ENCODE measurements around the gene FRRS1L. TPM values are rescaled to one million over a fixed set of nuclear protein-coding genes. Genes with fewer than 3 reads are reported as not detected.

FRRS1L gene
- total RNA-seq, 1 experiment from 2014 or later: not detected

GRCh38 chr9:109086221-109086620, 80.8 kb downstream of the FRRS1L start:
- CTCF ChIA-PET: interaction anchor here (1.1 kb wide), 1 partner anchor 259 kb away, joined by 3 read pairs; no protein-coding TSS in a partner anchor
- no peak for DNase-seq
- no peak for TF ChIP-seq CTCF (IDR thresholded peaks at IDR 0.05; ENCODE audit: unreplicated experiment)
- Mint-ChIP-seq H3K36me3 (ENCODE audit: insufficient read depth, unreplicated experiment) (peaks cover 15% of the 10 kb centered on the region), H3K9me3 (ENCODE audit: low read depth, unreplicated experiment) (no peaks in the 10 kb centered on the region), H3K27ac (ENCODE audit: unreplicated experiment) (no peak overlapping the region), H3K4me3 (ENCODE audit: low read depth, unreplicated experiment) (no peak overlapping the region), H3K27me3 (ENCODE audit: unreplicated experiment) (no peaks in the 10 kb centered on the region), H3K4me1 (ENCODE audit: low read depth, unreplicated experiment) (peaks cover 14% of the 10 kb centered on the region)
- no TSS peak for BruUV-seq (replicated peaks)
- intact Hi-C loops (cut with micrococcal nuclease; ENCODE audit: unreplicated experiment): no loop called here

GRCh38 chr9:109085510-109085909, 81.5 kb downstream of the FRRS1L start:
- no peaks in the 10 kb centered on the region for H3K27me3 Mint-ChIP-seq (ENCODE audit: unreplicated experiment)
- H3K4me1 Mint-ChIP-seq (ENCODE audit: low read depth, unreplicated experiment): peaks cover 14% of the 10 kb centered on the region
- CTCF ChIA-PET: no interaction called here
- no TSS peak for BruUV-seq (replicated peaks)
- TF ChIP-seq CTCF (IDR thresholded peaks at IDR 0.05; ENCODE audit: unreplicated experiment): no peak
- no peaks in the 10 kb centered on the region for H3K9me3 Mint-ChIP-seq (ENCODE audit: low read depth, unreplicated experiment)
- intact Hi-C loops (cut with micrococcal nuclease; ENCODE audit: unreplicated experiment): no loop called here
- DNase-seq: no peak
- no peak overlapping the region for H3K27ac Mint-ChIP-seq (ENCODE audit: unreplicated experiment)
- H3K36me3 Mint-ChIP-seq (ENCODE audit: insufficient read depth, unreplicated experiment): peaks cover 15% of the 10 kb centered on the region
- no peak overlapping the region for H3K4me3 Mint-ChIP-seq (ENCODE audit: low read depth, unreplicated experiment)

GRCh38 chr9:109083813-109084405, 83.1 kb downstream of the FRRS1L start:
- no TSS peak for BruUV-seq (replicated peaks)
- H3K27ac Mint-ChIP-seq (ENCODE audit: unreplicated experiment): no peak overlapping the region
- peaks cover 14% of the 10 kb centered on the region for H3K4me1 Mint-ChIP-seq (ENCODE audit: low read depth, unreplicated experiment)
- CTCF ChIA-PET: no interaction called here
- H3K4me3 Mint-ChIP-seq (ENCODE audit: low read depth, unreplicated experiment): no peak overlapping the region
- intact Hi-C loops (cut with micrococcal nuclease; ENCODE audit: unreplicated experiment): no loop called here
- peaks cover 21% of the 10 kb centered on the region for H3K36me3 Mint-ChIP-seq (ENCODE audit: insufficient read depth, unreplicated experiment)
- H3K27me3 Mint-ChIP-seq (ENCODE audit: unreplicated experiment): no peaks in the 10 kb centered on the region
- no peak for TF ChIP-seq CTCF (IDR thresholded peaks at IDR 0.05; ENCODE audit: unreplicated experiment)
- no peak for DNase-seq
- no peaks in the 10 kb centered on the region for H3K9me3 Mint-ChIP-seq (ENCODE audit: low read depth, unreplicated experiment)

GRCh38 chr9:109083141-109083540, 83.9 kb downstream of the FRRS1L start:
- no peak overlapping the region for H3K4me3 Mint-ChIP-seq (ENCODE audit: low read depth, unreplicated experiment)
- peaks cover 14% of the 10 kb centered on the region for H3K4me1 Mint-ChIP-seq (ENCODE audit: low read depth, unreplicated experiment)
- no peak for TF ChIP-seq CTCF (IDR thresholded peaks at IDR 0.05; ENCODE audit: unreplicated experiment)
- no peak for DNase-seq
- H3K27me3 Mint-ChIP-seq (ENCODE audit: unreplicated experiment): no peaks in the 10 kb centered on the region
- BruUV-seq (replicated peaks): no TSS peak
- peaks cover 14% of the 10 kb centered on the region for H3K36me3 Mint-ChIP-seq (ENCODE audit: insufficient read depth, unreplicated experiment)
- no peaks in the 10 kb centered on the region for H3K9me3 Mint-ChIP-seq (ENCODE audit: low read depth, unreplicated experiment)
- intact Hi-C loops (cut with micrococcal nuclease; ENCODE audit: unreplicated experiment): no loop called here
- CTCF ChIA-PET: no interaction called here
- no peak overlapping the region for H3K27ac Mint-ChIP-seq (ENCODE audit: unreplicated experiment)
